Measurements from ENCODE around the gene ITGB1.
A peak's percentile ranks its signal among the peaks of the same experiment; 100 is the strongest.

DNA sequence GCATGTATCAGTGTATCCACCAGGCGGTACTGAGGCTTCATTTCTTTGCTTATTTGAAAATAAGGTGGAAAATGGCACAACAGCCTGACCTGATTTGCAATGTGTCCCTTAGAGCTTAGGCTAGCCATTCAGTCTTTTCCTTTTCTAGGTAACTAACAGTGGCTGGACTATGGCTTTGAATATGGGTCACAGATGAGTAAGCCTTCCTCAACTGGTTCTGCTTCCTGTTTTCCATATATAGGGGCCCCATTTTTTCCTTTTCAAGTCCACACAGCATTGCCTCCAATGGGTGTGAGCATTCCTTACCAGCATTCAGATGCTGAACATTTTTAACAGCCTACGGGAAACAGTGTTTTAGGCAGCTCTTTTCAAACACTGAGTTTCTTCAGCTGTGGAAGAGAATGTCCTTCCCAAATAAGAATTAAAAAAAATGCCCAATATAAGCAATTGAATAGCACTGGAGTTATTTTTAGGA is 3.9 kb upstream of the ITGB1 start:
- TF ChIP-seq, protein P1, sequence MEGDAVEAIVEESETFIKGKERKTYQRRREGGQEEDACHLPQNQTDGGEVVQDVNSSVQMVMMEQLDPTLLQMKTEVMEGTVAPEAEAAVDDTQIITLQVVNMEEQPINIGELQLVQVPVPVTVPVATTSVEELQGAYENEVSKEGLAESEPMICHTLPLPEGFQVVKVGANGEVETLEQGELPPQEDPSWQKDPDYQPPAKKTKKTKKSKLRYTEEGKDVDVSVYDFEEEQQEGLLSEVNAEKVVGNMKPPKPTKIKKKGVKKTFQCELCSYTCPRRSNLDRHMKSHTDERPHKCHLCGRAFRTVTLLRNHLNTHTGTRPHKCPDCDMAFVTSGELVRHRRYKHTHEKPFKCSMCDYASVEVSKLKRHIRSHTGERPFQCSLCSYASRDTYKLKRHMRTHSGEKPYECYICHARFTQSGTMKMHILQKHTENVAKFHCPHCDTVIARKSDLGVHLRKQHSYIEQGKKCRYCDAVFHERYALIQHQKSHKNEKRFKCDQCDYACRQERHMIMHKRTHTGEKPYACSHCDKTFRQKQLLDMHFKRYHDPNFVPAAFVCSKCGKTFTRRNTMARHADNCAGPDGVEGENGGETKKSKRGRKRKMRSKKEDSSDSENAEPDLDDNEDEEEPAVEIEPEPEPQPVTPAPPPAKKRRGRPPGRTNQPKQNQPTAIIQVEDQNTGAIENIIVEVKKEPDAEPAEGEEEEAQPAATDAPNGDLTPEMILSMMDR (IDR thresholded peaks at IDR 0.05; ENCODE audit: control extremely low read depth in 1 of 3, insufficient read depth in 1 of 3, low read depth in 1 of 3, low read length in 3 of 3): peak in 1 of 3 experiments; percentile 9; a peak in 1 of 4 replicates
- TF ChIP-seq SAP30 (IDR thresholded peaks at IDR 0.05; ENCODE audit: insufficient read depth, insufficient replicate concordance, low read length) (no peak), CEBPB (IDR thresholded peaks at IDR 0.05; ENCODE audit: low read depth, low read length) (no peak), POLR2AphosphoS5 (IDR thresholded peaks at IDR 0.05; ENCODE audit: low read depth, low read length) (no peak), CREB1 (IDR thresholded peaks at IDR 0.05) (no peak), SIN3A (conservative IDR thresholded peaks at IDR 0.05 in 1 of 2, IDR thresholded peaks at IDR 0.05 in 1 of 2; ENCODE audit: low read depth in 1 of 2, low read length in 2 of 2) (no peak)

Data from H1 (cell line).